HepG2 (cell line): ENCODE data around the gene SIGLEC1.

Source experiments
- BCL3 ChIP-seq: sonication (generic); formaldehyde crosslinking; IDR thresholded peaks from 2 replicates; pipeline ENCODE4 v1.5.1; 2020; ENCODE audit warnings: mild to moderate bottlenecking, missing genetic modification reagents, moderate library complexity
- CREM ChIP-seq, 2 experiments: sonication (generic) in 1 of 2; formaldehyde crosslinking in 1 of 2; IDR thresholded peaks; 2 replicates each; pipeline versions ENCODE4 v1.4.0 to v1.6.1; 2016 to 2020; ENCODE audit warnings: antibody characterized with exemption in 1 of 2, mild to moderate bottlenecking in 1 of 2, missing genetic modification reagents in 1 of 2
- CTCF ChIP-seq: sonication (generic); formaldehyde crosslinking; IDR thresholded peaks from 2 replicates; pipeline ENCODE4 v1.5.0; 2020; ENCODE audit warnings: mild to moderate bottlenecking, missing genetic modification reagents, moderate library complexity
- KDM1A ChIP-seq: IDR thresholded peaks from 2 replicates; pipeline ENCODE4 v1.6.1; 2016; ENCODE audit warnings: missing compliant biosample characterization
- MAZ ChIP-seq, 2 experiments: sonication (generic) in 1 of 2; formaldehyde crosslinking in 1 of 2; IDR thresholded peaks; 2 replicates each; pipeline versions ENCODE4 v1.5.0 to v1.6.1; 2012 to 2020; ENCODE audit warnings: low read depth in 2 of 2, mild to moderate bottlenecking in 2 of 2, borderline replicate concordance in 1 of 2, improper control_type of control experiment in 1 of 2, low read length in 1 of 2, missing genetic modification reagents in 1 of 2, moderate library complexity in 1 of 2
- NRL ChIP-seq: sonication (generic); formaldehyde crosslinking; IDR thresholded peaks from 2 replicates; pipeline ENCODE4 v1.5.0; 2020; ENCODE audit warnings: missing genetic modification reagents, mild to moderate bottlenecking, moderate library complexity, borderline replicate concordance
- POLR2A ChIP-seq, 2 experiments: IDR thresholded peaks; 2 replicates each; pipeline ENCODE4 v1.6.1; 2011; ENCODE audit warnings: low read depth in 2 of 2, low read length in 2 of 2, mild to moderate bottlenecking in 1 of 2, moderate library complexity in 1 of 2; ENCODE audit not compliant: insufficient read depth in 1 of 2
- RAD21 ChIP-seq: fragments of 450-650 bp; formaldehyde crosslinking; IDR thresholded peaks from 2 replicates; pipeline ENCODE4 v1.5.0; 2020; ENCODE audit warnings: mild to moderate bottlenecking
- SOX13 ChIP-seq, 3 experiments: fragments of 450-650 bp in 1 of 3; sonication (generic) in 1 of 3; formaldehyde crosslinking in 1 of 3; IDR thresholded peaks in 2 of 3; conservative IDR thresholded peaks in 1 of 3; 2 replicates each; pipeline versions ENCODE4 v1.5.0 to v1.6.1; 2016 to 2020; ENCODE audit warnings: antibody characterized with exemption in 1 of 3, mild to moderate bottlenecking in 1 of 3, missing compliant biosample characterization in 1 of 3, missing genetic modification reagents in 1 of 3, moderate library complexity in 1 of 3
- SYNCRIP ChIP-seq: fragments of 200-400 bp; formaldehyde crosslinking; IDR thresholded peaks from 2 replicates; pipeline ENCODE4 v1.6.1; 2018; ENCODE audit warnings: mild to moderate bottlenecking, low read depth, low read length; ENCODE audit not compliant: insufficient read depth
- TAF1 ChIP-seq: sonication (generic); formaldehyde crosslinking; IDR thresholded peaks from 2 replicates; pipeline ENCODE4 v1.4.0; 2020; ENCODE audit warnings: missing genetic modification reagents
- TCF12 ChIP-seq, 2 experiments: fragments of 450-650 bp in 1 of 2; sonication (generic) in 1 of 2; formaldehyde crosslinking in 1 of 2; IDR thresholded peaks; 2 replicates each; pipeline versions ENCODE4 v1.6.1 to v1.8.0; 2017 to 2022; ENCODE audit warnings: antibody characterized with exemption in 1 of 2, mild to moderate bottlenecking in 1 of 2, missing genetic modification reagents in 1 of 2, moderate library complexity in 1 of 2
- ZNF121 ChIP-seq: sonication (generic); formaldehyde crosslinking; IDR thresholded peaks from 2 replicates; pipeline ENCODE4 v1.5.0; 2020; ENCODE audit warnings: mild to moderate bottlenecking, missing genetic modification reagents
- ZNF17 ChIP-seq: sonication (generic); formaldehyde crosslinking; IDR thresholded peaks from 2 replicates; pipeline ENCODE4 v1.5.0; 2020; ENCODE audit warnings: mild to moderate bottlenecking, missing genetic modification reagents

GRCh38 chr20:3697588-3698305, 14.7 kb downstream of the SIGLEC1 start:
- TF ChIP-seq NRL (CRISPR knock-in tag) (no peak), TCF12 (IDR thresholded peaks at IDR 0.05) (no peak), TCF12 (CRISPR knock-in tag; IDR thresholded peaks at IDR 0.05) (no peak), KDM1A (no peak), RAD21 (CRISPR knock-in tag) (no peak), TAF1 (CRISPR knock-in tag) (no peak), CTCF (CRISPR knock-in tag) (no peak), SYNCRIP (no peak), MAZ (IDR thresholded peaks at IDR 0.05; ENCODE audit: borderline replicate concordance, low read depth, low read length) (no peak), MAZ (CRISPR knock-in tag; IDR thresholded peaks at IDR 0.05; ENCODE audit: low read depth) (no peak), ZNF17 (CRISPR knock-in tag) (no peak), CREM (IDR thresholded peaks at IDR 0.05) (no peak), CREM (CRISPR knock-in tag; IDR thresholded peaks at IDR 0.05) (no peak), SOX13 (IDR thresholded peaks at IDR 0.05) (no peak), SOX13 (CRISPR knock-in tag; conservative IDR thresholded peaks at IDR 0.05 in 1 of 2, IDR thresholded peaks at IDR 0.05 in 1 of 2) (no peak), BCL3 (no peak), ZNF121 (CRISPR knock-in tag) (no peak), POLR2A (IDR thresholded peaks at IDR 0.05; ENCODE audit: insufficient read depth in 1 of 2, low read depth in 2 of 2, low read length in 2 of 2) (no peak)
